SU-DHL-6 (cell line): ENCODE data around the gene TBC1D10A.
A peak's percentile ranks its signal among the peaks of the same experiment; 100 is the strongest.

ENCODE experiments used
- H2AFZ ChIP-seq: fragments of 200-600 bp; sonication (generic); 2 replicates; pipeline ENCODE4 v1.6.1; 2014; ENCODE audit warnings: low read depth, mild to moderate bottlenecking, moderate library complexity, mixed read lengths, antibody characterized with exemption, low read length; ENCODE audit not compliant: severe bottlenecking
- H3F3A ChIP-seq: fragments of 200-600 bp; shearing (Covaris generic); 2 replicates; pipeline ENCODE4 v1.6.0; 2016; ENCODE audit warnings: antibody characterized with exemption, mild to moderate bottlenecking; ENCODE audit not compliant: insufficient read depth
- H3K27ac ChIP-seq: fragments of 200-600 bp; sonication (generic); 2 replicates; pipeline ENCODE4 v1.5.1; 2016; ENCODE audit warnings: low read depth, mild to moderate bottlenecking, low read length, moderate library complexity, mixed read lengths
- H3K27me3 ChIP-seq: fragments of 200-600 bp; sonication (generic), shearing (Covaris generic); 2 replicates; pipeline ENCODE4 v1.6.0; 2014; ENCODE audit warnings: mild to moderate bottlenecking, low read length
- H3K36me3 ChIP-seq: fragments of 200-600 bp; sonication (generic); 2 replicates; pipeline ENCODE4 v1.6.1; 2014; ENCODE audit warnings: mild to moderate bottlenecking, low read length, mixed read lengths
- H3K4me2 ChIP-seq: fragments of 300-600, 200-600 bp; shearing (Covaris generic), sonication (generic); 2 replicates; pipeline ENCODE4 v1.6.0; 2014; ENCODE audit warnings: low read length, low read depth, mild to moderate bottlenecking; ENCODE audit not compliant: poor library complexity, severe bottlenecking
- H3K4me3 ChIP-seq: fragments of 200-600 bp; sonication (generic); 2 replicates; pipeline ENCODE4 v1.5.1; 2014; ENCODE audit warnings: antibody characterized with exemption, low read length, mild to moderate bottlenecking, mixed read lengths; ENCODE audit not compliant: insufficient read depth, poor library complexity, severe bottlenecking
- H3K79me2 ChIP-seq: fragments of 200-600 bp; sonication (generic); 2 replicates; pipeline ENCODE4 v1.6.1; 2014; ENCODE audit warnings: mild to moderate bottlenecking, low read length, moderate library complexity; ENCODE audit not compliant: insufficient read depth
- H3K9ac ChIP-seq: fragments of 200-600 bp; sonication (generic); 2 replicates; pipeline ENCODE4 v1.7.0; 2014; ENCODE audit warnings: mild to moderate bottlenecking, low read length
- H3K9me2 ChIP-seq: fragments of 200-600 bp; sonication (generic); replicated peaks from 2 replicates; pipeline ENCODE4 v1.6.1; 2014; ENCODE audit warnings: low read length; ENCODE audit not compliant: insufficient read depth
- H3K9me3 ChIP-seq: fragments of 200-600 bp; sonication (generic); 2 replicates; pipeline ENCODE4 v1.6.1; 2014; ENCODE audit warnings: low read length, mixed read lengths; ENCODE audit not compliant: insufficient read depth
- H4K20me1 ChIP-seq: fragments of 200-600 bp; sonication (generic); 2 replicates; pipeline ENCODE4 v1.6.1; 2014; ENCODE audit warnings: low read depth, mild to moderate bottlenecking, antibody characterized with exemption, low read length, moderate library complexity, mixed read lengths
- CTCF ChIP-seq: fragments of 200-600 bp; sonication (generic); IDR thresholded peaks from one replicate; pipeline ENCODE4 v1.5.1; 2017; ENCODE audit warnings: antibody characterized with exemption, mild to moderate bottlenecking, low read length, moderate library complexity; ENCODE audit not compliant: insufficient read depth, poor library complexity, severe bottlenecking
- EZH2phosphoT487 ChIP-seq: fragments of 200-600 bp; sonication (generic), shearing (Covaris generic); conservative IDR thresholded peaks from 2 replicates; pipeline ENCODE4 v1.6.1; 2018; ENCODE audit warnings: mild to moderate bottlenecking, antibody characterized with exemption, low read length, moderate library complexity, mixed read lengths

TBC1D10A gene

DNA sequence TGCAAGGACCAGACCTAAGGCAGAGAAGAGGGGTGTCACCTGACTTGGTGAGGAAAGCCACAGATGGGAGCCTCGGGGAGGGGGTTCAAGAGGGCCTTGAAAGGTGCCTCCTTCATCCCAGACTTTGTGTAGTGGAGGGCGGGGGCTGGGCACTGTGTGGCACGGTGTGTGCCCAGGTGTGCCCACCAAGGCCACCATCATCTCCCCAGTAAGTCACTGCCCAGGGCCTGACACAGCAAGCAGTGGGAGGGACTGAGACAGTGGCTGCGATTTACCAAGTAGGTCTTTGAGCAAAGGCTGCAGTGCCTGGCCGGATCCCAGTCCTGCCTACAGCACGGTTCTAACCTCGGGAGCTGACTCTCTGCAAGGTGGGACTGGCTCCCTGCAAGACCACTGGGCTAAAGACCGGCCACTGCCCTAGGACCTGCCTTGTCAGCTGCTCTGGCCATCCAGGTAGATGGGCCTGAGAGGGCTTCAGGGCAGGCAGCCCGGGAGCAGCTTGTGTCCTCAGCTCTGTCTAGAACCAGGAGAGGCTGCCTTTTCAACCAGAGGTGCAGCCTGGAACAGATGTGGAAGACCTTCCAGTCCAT lies 61.5 kb downstream of the TBC1D10A start:
- no peak overlapping the region for H3K27ac ChIP-seq

GRCh38 chr22:30263883-30264282 lies 62.9 kb downstream of the TBC1D10A start:
- no peak for TF ChIP-seq CTCF
- no peak for TF ChIP-seq EZH2phosphoT487
- no peak overlapping the region for H3K9ac ChIP-seq
- no peaks in the 10 kb centered on the region for H3K36me3 ChIP-seq
- no peak overlapping the region for H3K4me3 ChIP-seq
- H3K4me2 ChIP-seq: no peak overlapping the region
- H4K20me1 ChIP-seq: no peaks in the 10 kb centered on the region
- H3K27ac ChIP-seq: no peak overlapping the region
- H3K9me3 ChIP-seq: no peaks in the 10 kb centered on the region
- no peaks in the 10 kb centered on the region for H3K79me2 ChIP-seq
- H3F3A ChIP-seq: no peaks in the 10 kb centered on the region
- no peak overlapping the region for H2AFZ ChIP-seq
- no peaks in the 10 kb centered on the region for H3K27me3 ChIP-seq
- no peaks in the 10 kb centered on the region for H3K9me2 ChIP-seq

More for the DNA sequence above, 61.5 kb downstream of the TBC1D10A start:
- Histone ChIP-seq H2AFZ (no peak overlapping the region), H3K79me2 (no peaks in the 10 kb centered on the region), H3K9me3 (no peaks in the 10 kb centered on the region), H4K20me1 (no peaks in the 10 kb centered on the region), H3K4me2 (no peak overlapping the region), H3K36me3 (no peaks in the 10 kb centered on the region), H3K4me3 (no peak overlapping the region), H3K9ac (no peak overlapping the region), H3F3A (no peaks in the 10 kb centered on the region), H3K9me2 (no peaks in the 10 kb centered on the region), H3K27me3 (no peaks in the 10 kb centered on the region)
- TF ChIP-seq EZH2phosphoT487: no peak
- TF ChIP-seq CTCF: no peak

DNA sequence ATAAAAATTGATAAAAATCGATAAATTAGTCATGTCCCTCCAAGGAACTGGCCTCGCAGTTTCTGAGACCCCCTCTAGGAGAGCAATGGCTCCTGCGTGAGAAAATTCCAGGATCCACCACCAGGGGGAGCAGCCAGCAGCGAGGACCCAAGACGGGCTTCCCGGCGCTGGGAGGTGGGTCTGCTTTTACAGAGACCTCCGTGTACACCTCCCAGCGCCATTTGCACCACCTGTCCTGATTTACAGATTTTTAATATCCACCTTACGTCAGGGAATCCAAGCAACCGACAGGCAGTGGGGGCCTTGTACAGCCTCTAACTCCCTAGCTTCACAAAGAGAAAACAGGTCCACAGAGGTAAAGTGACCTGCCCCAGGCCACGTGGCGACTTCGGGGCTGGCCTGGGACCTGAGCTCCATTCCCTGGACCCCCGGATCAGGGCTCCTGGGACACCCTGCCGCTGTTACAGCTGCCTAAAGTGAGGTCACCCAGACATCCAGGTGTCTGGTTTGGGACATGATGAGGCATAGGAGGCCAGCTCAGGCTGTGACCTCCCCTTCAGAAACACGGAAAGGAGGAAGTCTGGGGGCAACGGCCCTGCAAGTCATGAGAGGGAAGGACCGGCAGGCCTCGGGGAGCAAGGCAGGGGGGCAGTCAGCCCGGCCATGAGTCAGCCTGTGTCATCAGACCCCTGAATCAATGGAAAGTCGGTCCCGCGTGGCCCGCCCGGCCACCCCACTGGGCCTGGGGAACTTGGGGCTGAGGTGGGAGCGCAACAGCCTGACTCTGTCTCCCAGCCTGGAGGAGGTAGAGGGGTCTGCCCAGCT lies 63.6 kb downstream of the TBC1D10A start:
- no peak for TF ChIP-seq EZH2phosphoT487
- peak; percentile 77 for TF ChIP-seq CTCF
- no peaks in the 10 kb centered on the region for H4K20me1 ChIP-seq
- H3K27ac ChIP-seq: no peak overlapping the region
- H3F3A ChIP-seq: no peaks in the 10 kb centered on the region
- H3K9ac ChIP-seq: no peak overlapping the region
- H3K79me2 ChIP-seq: no peaks in the 10 kb centered on the region
- H3K9me3 ChIP-seq: no peaks in the 10 kb centered on the region
- H3K27me3 ChIP-seq: no peaks in the 10 kb centered on the region
- peak overlapping the region; percentile 21 for H2AFZ ChIP-seq
- H3K4me2 ChIP-seq: no peak overlapping the region
- no peaks in the 10 kb centered on the region for H3K36me3 ChIP-seq
- H3K4me3 ChIP-seq: no peak overlapping the region
- no peaks in the 10 kb centered on the region for H3K9me2 ChIP-seq
